CD4-positive, alpha-beta T cell treated with Interleukin-15 for 4 hours (primary cell): ENCODE measurements around the gene CEACAM21.

Experiments used
- DNase-seq: peaks from one replicate; pipeline ENCODE4 v3.0.0-alpha.2; 2020; ENCODE audit warnings: low spot score

The CEACAM21 gene

GRCh38 chr19:41619018-41619556 is 43.1 kb downstream of the CEACAM21 start:
- no peak for DNase-seq

GRCh38 chr19:41620171-41620570 is 44.2 kb downstream of the CEACAM21 start:
- DNase-seq: no peak

- DNase-seq: no peak
Observed at GRCh38 chr19:41621226-41621625, 45.3 kb downstream of the CEACAM21 start.

- DNase-seq: no peak
Observed at GRCh38 chr19:41621654-41622053, 45.7 kb downstream of the CEACAM21 start.

- DNase-seq: no peak
Observed at GRCh38 chr19:41623360-41623759, 47.4 kb downstream of the CEACAM21 start.

- DNase-seq: no peak
Observed at GRCh38 chr19:41624515-41624914, 48.5 kb downstream of the CEACAM21 start.

- DNase-seq: no peak
Observed at GRCh38 chr19:41624937-41625336, 49.0 kb downstream of the CEACAM21 start.

- DNase-seq: no peak
Observed at GRCh38 chr19:41626278-41626677, 50.3 kb downstream of the CEACAM21 start.

GRCh38 chr19:41626877-41627276 is 50.9 kb downstream of the CEACAM21 start, which contains the start of gene CEACAM4:
Gene CEACAM4, minus strand, starts transcription at chr19:41627074. Its CDS starts 111 bp downstream, at chr19:41626963.
- DNase-seq: no peak

GRCh38 chr19:41627966-41628675 is 52.2 kb downstream of the CEACAM21 start:
- no peak for DNase-seq
